GM20431 (cell line): ENCODE measurements around the gene JADE3.

Experiments used
- in situ Hi-C: fragments of 300-500 bp; cut with MseI, MboI; formaldehyde crosslinking; loops from one replicate; pipeline ENCODE4 v1.15.0; 2020; ENCODE audit warnings: low sequenced_read_pairs; ENCODE audit not compliant: unreplicated experiment

The JADE3 gene

DNA sequence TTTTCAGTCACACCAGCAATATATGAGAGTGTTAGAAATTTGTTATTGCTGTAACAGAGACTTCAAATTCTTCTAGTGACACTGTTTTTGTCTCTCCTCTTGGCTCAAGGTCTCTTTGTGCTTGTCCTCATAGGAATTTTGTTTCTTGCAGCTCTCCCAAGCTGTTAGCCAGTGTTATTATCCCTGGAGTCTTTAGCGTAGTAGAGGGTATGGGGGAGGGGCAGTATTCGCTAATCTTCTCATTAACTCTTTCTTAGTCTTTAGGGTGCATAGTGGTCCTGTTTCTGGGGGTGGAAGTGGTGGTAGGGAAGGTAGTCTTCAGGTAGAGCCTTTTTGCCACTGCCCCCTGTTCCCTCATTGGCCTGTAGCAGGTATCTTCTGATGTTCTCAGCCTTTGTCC lies 79.4 kb downstream of the JADE3 start:
- in situ Hi-C loops: no loop called here

GRCh38 chrX:46992070-46992469 lies 79.8 kb downstream of the JADE3 start:
- in situ Hi-C loops: no loop called here

DNA sequence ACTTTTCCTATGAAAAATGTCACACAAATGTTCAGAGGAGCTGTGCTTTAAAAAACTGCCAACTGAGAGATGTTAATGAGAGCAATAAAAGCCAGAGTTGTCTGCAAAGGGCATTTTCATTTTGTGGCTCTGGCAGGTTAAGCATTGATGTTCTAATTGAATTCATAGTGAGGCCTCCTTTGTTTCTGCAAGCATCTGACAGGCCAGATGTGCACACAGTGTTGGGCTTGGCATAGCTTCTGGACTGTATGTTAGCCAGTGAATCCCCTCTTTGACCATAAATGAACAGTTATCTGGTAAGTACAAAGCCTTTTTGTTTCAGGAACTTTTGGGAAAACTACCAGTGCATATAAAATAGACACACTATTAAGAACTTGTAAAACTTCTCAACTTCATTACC lies 81.9 kb downstream of the JADE3 start:
- in situ Hi-C loops: no loop called here

- in situ Hi-C loops: no loop called here
These were observed 99.9 kb downstream of the JADE3 start for GRCh38 chrX:47012131-47012530.

DNA sequence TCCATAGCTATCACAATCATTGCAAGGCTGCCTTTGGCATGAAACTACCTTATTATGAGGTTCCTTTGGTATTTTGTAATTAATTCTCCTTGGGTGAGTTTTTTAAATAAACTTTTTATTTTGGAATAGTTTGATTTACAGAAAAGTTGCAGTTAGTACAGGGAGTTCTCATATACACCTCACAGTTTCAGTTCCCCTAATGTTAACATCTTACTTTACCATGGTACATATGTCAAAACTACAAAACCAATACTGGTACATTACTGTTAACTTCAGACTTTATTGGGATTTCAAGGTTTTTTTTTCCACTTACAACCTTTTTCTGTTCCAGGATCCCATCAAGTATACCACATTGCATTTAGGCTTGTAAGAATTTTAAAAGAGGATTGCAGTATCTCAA lies 114.0 kb downstream of the JADE3 start:
- in situ Hi-C loops: no loop called here

GRCh38 chrX:47030339-47030738 lies 118.1 kb downstream of the JADE3 start:
- in situ Hi-C loops: no loop called here

GRCh38 chrX:47047989-47048388 lies 135.8 kb downstream of the JADE3 start:
- in situ Hi-C loops: no loop called here

- in situ Hi-C loops: no loop called here
These were observed 147.1 kb downstream of the JADE3 start for GRCh38 chrX:47059142-47059874.

DNA sequence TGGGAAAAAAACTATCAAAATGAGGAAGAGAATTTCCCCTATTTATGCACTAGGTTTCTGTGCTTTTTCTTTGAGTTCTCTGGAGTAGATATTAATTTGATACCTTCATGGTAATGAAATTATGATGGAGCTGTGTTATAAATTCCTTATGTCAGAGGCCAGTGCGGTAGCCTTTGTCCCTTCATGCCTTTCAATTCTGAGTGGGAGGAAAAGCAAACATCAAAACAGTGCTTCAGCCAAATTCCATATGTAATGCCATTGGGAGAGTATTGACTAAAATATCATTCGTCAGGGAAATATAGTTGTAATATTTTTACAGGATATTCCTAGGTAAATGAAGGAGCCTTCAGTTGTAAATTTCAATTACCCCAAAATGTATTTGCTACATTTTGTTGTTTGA lies 148.5 kb downstream of the JADE3 start:
- in situ Hi-C loops: no loop called here

GRCh38 chrX:47061238-47061919 lies 149.2 kb downstream of the JADE3 start:
- in situ Hi-C loops: no loop called here

- in situ Hi-C loops: no loop called here
These were observed 151.0 kb downstream of the JADE3 start for GRCh38 chrX:47063179-47063578.

- in situ Hi-C loops: no loop called here
These were observed 156.0 kb downstream of the JADE3 start for GRCh38 chrX:47068214-47068613.

DNA sequence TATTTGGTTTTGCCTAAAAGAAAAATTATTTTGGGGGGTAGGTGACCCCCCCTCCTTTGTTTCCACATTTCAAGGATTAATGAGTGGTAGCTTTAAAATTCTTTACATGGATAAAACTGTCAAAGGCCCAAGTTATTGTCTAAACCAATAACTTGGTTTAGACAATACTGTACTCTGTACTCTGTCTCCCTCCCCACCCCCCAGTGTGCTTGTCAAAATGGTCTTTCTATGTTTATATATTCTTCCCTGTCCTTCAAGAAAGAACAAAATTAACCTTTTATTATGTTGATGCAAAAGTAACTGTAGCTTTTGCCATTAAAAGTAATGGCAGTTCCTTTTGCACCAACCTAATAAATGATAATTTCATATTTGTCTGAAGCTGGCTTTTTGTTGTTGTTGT lies 156.5 kb downstream of the JADE3 start:
- in situ Hi-C loops: no loop called here

DNA sequence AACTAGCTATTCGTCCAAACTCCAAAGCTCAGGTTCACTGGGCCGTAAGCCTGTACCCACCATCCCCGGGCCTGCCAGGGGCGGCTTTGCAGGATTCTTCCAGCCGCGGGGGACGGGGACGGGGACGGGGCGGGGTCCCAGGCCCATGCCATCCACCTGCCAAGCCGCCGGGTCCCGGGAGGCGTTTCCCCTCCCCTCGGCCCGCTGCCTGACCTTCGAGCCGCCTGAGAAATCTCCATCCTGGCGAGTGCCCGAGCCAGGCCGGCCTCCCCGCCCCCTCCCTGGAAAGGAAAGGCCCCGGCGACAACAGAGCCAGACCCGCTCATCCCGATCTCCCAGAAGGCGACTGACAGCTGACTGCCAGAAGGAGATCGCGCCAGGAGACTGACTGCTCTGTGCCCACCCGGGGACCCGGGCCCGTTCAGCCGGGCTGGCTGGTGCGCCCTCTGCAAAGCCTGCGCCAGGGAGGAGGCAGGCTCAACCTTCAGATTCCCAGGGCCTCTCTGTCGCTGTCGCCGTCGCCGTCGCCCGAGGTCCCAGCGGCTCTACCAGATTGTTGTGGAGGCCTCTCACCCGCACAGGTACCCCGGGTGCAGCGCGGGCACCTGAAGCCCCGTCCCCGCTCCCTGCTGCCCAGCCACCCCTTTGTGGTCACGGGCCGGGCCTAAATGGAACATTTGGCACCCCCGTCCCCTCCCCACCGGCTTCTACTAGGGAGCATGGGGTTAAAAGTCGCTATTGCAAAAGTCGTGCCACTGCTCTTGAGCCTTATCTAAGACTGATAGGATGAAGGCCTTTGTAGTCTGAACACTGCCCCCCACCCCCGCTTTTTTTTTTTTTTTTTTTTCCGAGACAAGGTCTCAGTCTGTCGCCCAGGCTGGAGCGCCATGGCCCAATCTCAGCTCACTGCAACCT lies 166.2 kb downstream of the JADE3 start, which contains the start of gene RGN:
TSS of gene RGN (plus strand) at position 315 of the 915 bp plus-strand sequence. CDS start 2,702 bp downstream, outside the sequence.
- in situ Hi-C loops: no loop called here

GRCh38 chrX:47080215-47080914 lies 168.1 kb downstream of the JADE3 start:
- in situ Hi-C loops: no loop called here

- in situ Hi-C loops: no loop called here
These were observed 168.7 kb downstream of the JADE3 start for GRCh38 chrX:47080915-47081236.

DNA sequence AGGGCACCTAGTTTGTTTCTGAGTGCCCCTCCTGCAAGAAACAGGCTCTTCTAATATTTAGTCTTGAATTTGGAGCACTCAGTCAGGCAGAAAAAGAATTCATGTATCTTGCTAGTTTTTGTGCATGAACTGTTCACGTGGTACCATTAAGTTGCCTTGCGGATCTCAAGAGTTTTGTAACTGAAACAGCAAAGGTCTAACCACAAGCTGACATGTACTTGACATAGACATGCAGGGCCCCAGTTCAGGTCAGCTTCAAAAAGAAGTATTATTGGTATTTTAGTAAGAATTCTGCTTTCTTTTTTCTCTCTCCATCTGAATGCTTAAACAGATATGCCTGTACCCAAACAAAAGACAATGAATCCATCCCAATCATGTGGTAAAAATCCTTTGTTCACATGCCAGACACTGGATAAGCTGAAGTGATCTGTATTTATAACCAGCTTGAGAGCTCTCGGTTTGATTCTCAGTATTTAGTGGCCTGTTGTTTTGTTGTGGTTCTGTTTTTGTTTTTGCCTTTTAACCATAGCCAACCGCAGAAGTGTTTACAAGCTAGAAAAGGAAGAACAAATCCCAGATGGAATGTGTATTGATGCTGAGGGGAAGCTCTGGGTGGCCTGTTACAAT lies 179.0 kb downstream of the JADE3 start:
- in situ Hi-C loops: no loop called here

DNA sequence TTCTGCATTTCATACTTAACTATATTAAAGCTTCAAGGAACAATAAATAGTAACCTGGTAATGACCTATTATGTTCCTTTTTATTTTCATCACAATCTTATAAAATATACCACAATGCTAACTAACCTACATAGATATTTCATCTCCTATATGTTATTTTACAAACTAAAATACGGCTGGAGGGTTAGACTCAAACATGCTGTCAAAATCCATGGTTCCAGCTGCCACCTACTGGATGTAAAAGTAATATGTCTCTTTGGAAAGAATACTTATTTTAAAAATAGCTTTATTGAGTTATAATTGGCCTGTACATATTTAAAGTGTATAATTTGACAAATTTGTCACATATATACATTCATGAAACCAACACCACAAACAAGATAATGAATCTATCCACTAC lies 181.0 kb downstream of the JADE3 start:
- in situ Hi-C loops: no loop called here

GRCh38 chrX:47093860-47094259 lies 181.6 kb downstream of the JADE3 start:
- in situ Hi-C loops: no loop called here

DNA sequence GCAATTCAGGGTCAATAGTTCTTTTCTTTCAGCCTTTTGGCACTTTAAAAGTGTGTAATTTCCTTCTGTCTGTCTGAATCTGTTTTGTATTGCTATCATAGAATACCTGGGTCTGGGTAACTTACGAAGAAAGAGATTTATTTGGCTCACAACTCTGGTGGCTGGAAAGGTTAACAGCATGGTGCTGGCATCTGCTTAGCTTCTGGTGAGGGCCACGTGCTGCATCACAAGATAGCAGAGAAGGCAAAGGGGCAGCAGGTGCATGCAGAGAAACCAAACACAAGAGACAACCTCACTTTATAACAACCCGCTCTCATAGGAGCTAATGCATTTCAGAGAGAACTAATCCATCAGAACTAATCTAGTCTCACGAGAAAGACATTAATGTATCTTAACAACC lies 184.8 kb downstream of the JADE3 start:
- in situ Hi-C loops: no loop called here
